ENCODE measurements around the gene NR2E1. TPM values are rescaled to one million over a fixed set of nuclear protein-coding genes. Genes with fewer than 3 reads are reported as not detected.
A peak's percentile ranks its signal among the peaks of the same experiment; 100 is the strongest.

The NR2E1 gene
- total and polyA plus RNA-seq, 2 of the 4 experiments (the other 2 are of a cell fraction), result not detected

DNA sequence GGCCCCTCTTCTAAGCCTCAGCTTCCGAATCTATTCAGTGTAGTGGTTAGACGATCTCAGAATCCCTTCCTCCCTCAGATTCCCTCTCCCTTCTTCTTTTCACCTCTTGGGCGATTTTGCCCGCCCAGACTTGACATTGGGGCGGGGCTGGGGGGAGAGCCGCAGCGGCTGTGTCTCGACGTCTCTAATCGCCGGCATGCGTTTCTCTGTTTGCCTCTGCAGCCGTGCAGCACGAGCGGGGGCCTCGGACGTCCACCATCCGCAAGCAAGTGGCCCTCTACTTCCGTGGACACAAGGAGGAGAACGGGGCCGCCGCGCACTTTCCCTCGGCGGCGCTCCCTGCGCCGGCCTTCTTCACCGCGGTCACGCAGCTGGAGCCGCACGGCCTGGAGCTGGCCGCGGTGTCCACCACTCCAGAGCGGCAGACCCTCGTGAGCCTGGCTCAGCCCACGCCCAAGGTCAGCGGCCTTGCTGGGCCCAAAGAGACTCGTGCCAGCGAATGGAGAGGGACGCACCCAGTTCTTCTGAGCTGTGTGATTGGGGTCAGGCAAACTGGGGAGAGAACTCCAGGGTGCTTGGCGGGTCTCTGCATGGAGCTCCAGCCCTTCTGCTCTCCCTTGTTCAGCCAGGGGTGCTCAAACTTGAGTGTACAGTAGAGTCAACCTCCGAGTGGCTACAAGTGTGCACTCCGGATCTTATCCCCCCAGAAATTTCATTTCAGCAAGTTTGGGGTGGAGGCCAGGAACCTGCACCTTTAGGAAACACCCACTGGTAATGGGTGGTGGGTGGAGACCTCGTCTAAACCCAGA, 10.7 kb downstream of the NR2E1 start:
- POLR2A ChIA-PET (ENCODE audit: unreplicated experiment), result no interaction called here
- ATAC-seq (ENCODE audit: low read depth), result no peak
- H3K4me2 ChIP-seq (ENCODE audit: low read depth, low read length), result no peak overlapping the region; the same call in 1 of the 2 replicates

More for the DNA sequence above, 10.7 kb downstream of the NR2E1 start:
- Histone ChIP-seq H3K9me1 (ENCODE audit: insufficient read depth, low read length) (no peaks in the 10 kb centered on the region), H3K23ac (ENCODE audit: low read depth, low read length) (no peak overlapping the region), H3K4ac (ENCODE audit: low read depth, low read length) (no peak overlapping the region), H4K8ac (ENCODE audit: low read depth in 2 of 2, low read length in 2 of 2) (no peak overlapping the region), H2AK5ac (ENCODE audit: low read depth, low read length) (no peak overlapping the region), H3K9me3 (ENCODE audit: control insufficient read depth, insufficient read depth, low read length) (peaks cover 15% of the 10 kb centered on the region), H2AFZ (replicated peaks; ENCODE audit: low read length, poor library complexity) (peak overlapping the region; percentile 3), H3K36me3 (ENCODE audit: control insufficient read depth, insufficient read depth, low read length) (no peaks in the 10 kb centered on the region), H2BK15ac (ENCODE audit: low read depth, low read length) (no peak overlapping the region), H3K56ac (ENCODE audit: extremely low read depth, insufficient read depth, low read length) (no peak overlapping the region), H2BK120ac (ENCODE audit: low read depth, low read length) (no peak overlapping the region), H3K4me1 (ENCODE audit: control insufficient read depth, insufficient read depth, low read length) (no peaks in the 10 kb centered on the region), H2BK20ac (ENCODE audit: low read depth, low read length) (no peak overlapping the region), H3K9ac (ENCODE audit: low read depth, low read length) (no peak overlapping the region), H3K27ac (ENCODE audit: insufficient read depth, low read length) (no peak overlapping the region), H3K4me3 (ENCODE audit: insufficient read depth, low read depth, low read length) (no peak overlapping the region), H4K5ac (ENCODE audit: low read depth, low read length) (no peak overlapping the region), H3K18ac (ENCODE audit: low read depth, low read length) (no peak overlapping the region), H3K14ac (replicated peaks; ENCODE audit: low read depth, low read length) (no peak overlapping the region), H4K91ac (ENCODE audit: insufficient read depth, low read depth, low read length) (no peak overlapping the region), H4K20me1 (ENCODE audit: insufficient read depth, low read length) (no peaks in the 10 kb centered on the region), H2AK9ac (replicated peaks; ENCODE audit: low read depth, low read length, poor library complexity) (no peak overlapping the region), H2BK5ac (ENCODE audit: low read depth, low read length, poor library complexity, severe bottlenecking) (no peak overlapping the region), H3K79me1 (ENCODE audit: low read depth in 1 of 2, low read length in 2 of 2) (no peaks in the 10 kb centered on the region), H3K27me3 (ENCODE audit: control insufficient read depth, insufficient read depth, low read length) (peaks cover 63% of the 10 kb centered on the region)
- no peak for DNase-seq
- dilution Hi-C loops (cut with HindIII; ENCODE audit: low sequenced_read_pairs, unreplicated experiment), result no loop called here
- 2% methylated on average over 20 of the region's 46 CpGs; no CpG with 5 or more reads in 1 of the 2 experiments for WGBS, 2 experiments (ENCODE audit: extremely low coverage in 2 of 2, insufficient read length in 1 of 2)
- in situ Hi-C loops (cut with MboI; ENCODE audit: low sequenced_read_pairs), result no loop called here
- intact Hi-C loops (cut with micrococcal nuclease), result no loop called here
- CTCF ChIA-PET, result interaction anchor here (0.6 kb wide), 1 partner anchor 52 kb away, joined by 3 read pairs; no protein-coding TSS in a partner anchor
- no peak for TF ChIP-seq POLR2A (IDR thresholded peaks at IDR 0.05; ENCODE audit: low read depth, low read length)
- TF ChIP-seq NFE2L2 (IDR thresholded peaks at IDR 0.05; ENCODE audit: low read depth, low read length), result no peak
- TF ChIP-seq MAZ (IDR thresholded peaks at IDR 0.05; ENCODE audit: borderline replicate concordance, low read depth, low read length), result no peak
- TF ChIP-seq RAD21 (IDR thresholded peaks at IDR 0.05; ENCODE audit: low read length), result no peak
- TF ChIP-seq, protein P1, sequence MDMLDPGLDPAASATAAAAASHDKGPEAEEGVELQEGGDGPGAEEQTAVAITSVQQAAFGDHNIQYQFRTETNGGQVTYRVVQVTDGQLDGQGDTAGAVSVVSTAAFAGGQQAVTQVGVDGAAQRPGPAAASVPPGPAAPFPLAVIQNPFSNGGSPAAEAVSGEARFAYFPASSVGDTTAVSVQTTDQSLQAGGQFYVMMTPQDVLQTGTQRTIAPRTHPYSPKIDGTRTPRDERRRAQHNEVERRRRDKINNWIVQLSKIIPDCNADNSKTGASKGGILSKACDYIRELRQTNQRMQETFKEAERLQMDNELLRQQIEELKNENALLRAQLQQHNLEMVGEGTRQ (IDR thresholded peaks at IDR 0.05; ENCODE audit: low read depth, low read length), result no peak
- no peak for TF ChIP-seq MXI1 (IDR thresholded peaks at IDR 0.05; ENCODE audit: borderline replicate concordance, low read depth, low read length)
- no peak for TF ChIP-seq RFX5 (IDR thresholded peaks at IDR 0.05; ENCODE audit: low read depth, low read length)
- TF ChIP-seq BHLHE40 (IDR thresholded peaks at IDR 0.05; ENCODE audit: low read depth, low read length), result no peak
- TF ChIP-seq, protein P2, sequence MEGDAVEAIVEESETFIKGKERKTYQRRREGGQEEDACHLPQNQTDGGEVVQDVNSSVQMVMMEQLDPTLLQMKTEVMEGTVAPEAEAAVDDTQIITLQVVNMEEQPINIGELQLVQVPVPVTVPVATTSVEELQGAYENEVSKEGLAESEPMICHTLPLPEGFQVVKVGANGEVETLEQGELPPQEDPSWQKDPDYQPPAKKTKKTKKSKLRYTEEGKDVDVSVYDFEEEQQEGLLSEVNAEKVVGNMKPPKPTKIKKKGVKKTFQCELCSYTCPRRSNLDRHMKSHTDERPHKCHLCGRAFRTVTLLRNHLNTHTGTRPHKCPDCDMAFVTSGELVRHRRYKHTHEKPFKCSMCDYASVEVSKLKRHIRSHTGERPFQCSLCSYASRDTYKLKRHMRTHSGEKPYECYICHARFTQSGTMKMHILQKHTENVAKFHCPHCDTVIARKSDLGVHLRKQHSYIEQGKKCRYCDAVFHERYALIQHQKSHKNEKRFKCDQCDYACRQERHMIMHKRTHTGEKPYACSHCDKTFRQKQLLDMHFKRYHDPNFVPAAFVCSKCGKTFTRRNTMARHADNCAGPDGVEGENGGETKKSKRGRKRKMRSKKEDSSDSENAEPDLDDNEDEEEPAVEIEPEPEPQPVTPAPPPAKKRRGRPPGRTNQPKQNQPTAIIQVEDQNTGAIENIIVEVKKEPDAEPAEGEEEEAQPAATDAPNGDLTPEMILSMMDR (conservative IDR thresholded peaks at IDR 0.05; ENCODE audit: low read depth, low read length), result no peak
- TF ChIP-seq CHD1 (IDR thresholded peaks at IDR 0.05; ENCODE audit: low read depth, low read length), result no peak
- TF ChIP-seq, protein P3, sequence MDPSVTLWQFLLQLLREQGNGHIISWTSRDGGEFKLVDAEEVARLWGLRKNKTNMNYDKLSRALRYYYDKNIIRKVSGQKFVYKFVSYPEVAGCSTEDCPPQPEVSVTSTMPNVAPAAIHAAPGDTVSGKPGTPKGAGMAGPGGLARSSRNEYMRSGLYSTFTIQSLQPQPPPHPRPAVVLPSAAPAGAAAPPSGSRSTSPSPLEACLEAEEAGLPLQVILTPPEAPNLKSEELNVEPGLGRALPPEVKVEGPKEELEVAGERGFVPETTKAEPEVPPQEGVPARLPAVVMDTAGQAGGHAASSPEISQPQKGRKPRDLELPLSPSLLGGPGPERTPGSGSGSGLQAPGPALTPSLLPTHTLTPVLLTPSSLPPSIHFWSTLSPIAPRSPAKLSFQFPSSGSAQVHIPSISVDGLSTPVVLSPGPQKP (IDR thresholded peaks at IDR 0.05; ENCODE audit: borderline replicate concordance, low read depth, low read length), result no peak
- BruUV-seq (replicated peaks), result no TSS peak

Data from IMR-90 (cell line).